Measurements from ENCODE around the gene CUL5. TPM values are rescaled to one million over a fixed set of nuclear protein-coding genes. Genes with fewer than 3 reads are reported as not detected.

The CUL5 gene
- total RNA-seq, 2 experiments from 2014 or later: 32.2 to 34.6 TPM

DNA sequence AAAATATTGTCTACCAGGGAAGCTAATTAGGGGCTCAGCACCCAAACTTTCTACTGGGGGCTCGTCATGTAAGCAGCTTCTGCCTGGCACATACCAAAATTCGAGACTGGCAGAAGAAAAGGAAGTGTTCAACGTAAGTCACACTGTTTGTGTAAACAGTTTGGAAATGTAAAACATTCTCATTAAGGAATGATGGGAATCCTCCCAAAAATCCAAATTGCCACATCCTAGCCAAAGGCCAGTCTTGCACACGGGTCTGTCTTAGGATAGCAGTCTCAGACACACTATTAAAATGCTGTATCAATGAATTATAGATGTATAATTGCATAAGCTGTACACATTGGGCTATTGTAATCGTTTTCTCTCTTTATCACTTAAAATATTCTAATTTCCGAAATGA lies 28.9 kb downstream of the CUL5 start:
- no peak for DNase-seq
- ChIA-PET POLR2A (interaction anchor here (0.6 to 1.4 kb wide), 2 partner anchors 26 to 186 kb away, joined by 3 read pairs; no protein-coding TSS in a partner anchor), CTCF (interaction anchor here (0.9 to 1.2 kb wide), 3 partner anchors 10 to 60 kb away, joined by 3 to 4 read pairs (median 4); partner anchors contain the start of gene CUL5)
- Mint-ChIP-seq H3K4me1 (ENCODE audit: low read depth) (peaks cover 9% of the 10 kb centered on the region), H3K4me3 (no peak overlapping the region), H3K9me3 (no peaks in the 10 kb centered on the region), H3K36me3 (ENCODE audit: low read depth) (peaks cover 25% of the 10 kb centered on the region), H3K27ac (no peak overlapping the region), H3K27me3 (no peaks in the 10 kb centered on the region)
- TF ChIP-seq CTCF (IDR thresholded peaks at IDR 0.05): no peak
- ATAC-seq: no peak
- intact Hi-C loops (cut with micrococcal nuclease): no loop called here

DNA sequence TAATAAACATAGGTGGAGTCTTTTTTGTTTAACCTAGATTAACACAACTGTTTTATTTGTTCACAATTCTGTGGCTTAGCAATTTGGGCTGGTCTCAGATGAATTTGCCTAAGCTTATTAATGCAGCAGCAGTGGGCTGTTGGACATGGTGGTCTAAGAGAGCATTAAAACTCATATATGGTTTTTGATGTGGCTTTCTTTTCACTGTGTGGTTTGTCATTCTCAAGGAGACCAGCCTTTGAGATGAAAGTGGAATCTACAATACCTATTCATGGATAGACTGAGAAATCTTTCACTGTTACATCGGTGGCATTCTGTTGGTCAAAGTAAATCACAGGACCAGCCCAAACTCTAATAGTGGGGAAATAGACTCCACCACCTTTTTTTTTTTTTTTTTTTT lies 39.6 kb downstream of the CUL5 start:
- Mint-ChIP-seq H3K27me3 (no peaks in the 10 kb centered on the region), H3K4me1 (ENCODE audit: low read depth) (peaks cover 8% of the 10 kb centered on the region), H3K36me3 (ENCODE audit: low read depth) (peaks cover 16% of the 10 kb centered on the region), H3K4me3 (no peak overlapping the region), H3K9me3 (no peaks in the 10 kb centered on the region), H3K27ac (no peak overlapping the region)
- no peak for TF ChIP-seq CTCF (IDR thresholded peaks at IDR 0.05)
- ATAC-seq: no peak
- CTCF ChIA-PET: interaction anchor here (1.4 kb wide), 1 partner anchor 11 kb away, joined by 4 read pairs; no protein-coding TSS in a partner anchor
- DNase-seq: no peak
- intact Hi-C loops (cut with micrococcal nuclease): no loop called here
- POLR2A ChIA-PET: no interaction called here

DNA sequence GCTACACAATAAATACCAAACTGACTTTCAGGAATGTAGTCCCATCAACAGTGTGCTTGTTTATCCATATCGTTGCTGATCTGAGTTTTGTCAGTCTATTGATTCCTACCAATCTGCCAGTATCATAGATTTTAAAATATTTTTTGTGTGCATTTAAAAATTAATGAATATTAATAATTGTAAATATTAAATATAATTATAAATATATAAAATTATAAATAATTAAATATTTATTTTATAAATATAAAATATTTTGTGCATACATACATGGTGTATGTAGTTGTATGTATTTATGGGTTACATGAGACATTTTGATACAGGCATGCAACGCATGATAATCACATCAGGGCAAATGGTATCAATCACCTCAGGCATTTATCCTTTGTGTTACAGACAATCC lies 53.6 kb downstream of the CUL5 start:
- no peak for DNase-seq
- Mint-ChIP-seq H3K36me3 (ENCODE audit: low read depth) (peaks cover 44% of the 10 kb centered on the region), H3K27ac (no peak overlapping the region)

DNA sequence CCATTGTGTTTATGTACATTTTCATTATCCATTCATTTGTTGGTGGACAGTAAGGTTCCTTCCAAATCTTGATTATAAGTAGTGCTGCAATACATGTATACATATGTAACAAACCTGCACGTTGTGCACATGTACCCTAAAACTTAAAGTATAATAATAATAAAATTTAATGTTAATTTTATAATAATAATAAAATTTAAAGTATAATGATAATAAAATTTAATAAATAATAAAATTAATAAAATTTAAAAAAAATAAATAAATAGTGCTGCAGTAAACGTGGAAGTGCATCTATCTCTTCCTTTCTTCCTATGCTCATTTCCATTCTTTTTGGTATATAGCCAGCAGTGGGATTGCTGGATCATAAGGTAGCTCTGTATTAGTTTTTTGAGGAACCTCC lies 54.7 kb downstream of the CUL5 start:
- peaks cover 1% of the 10 kb centered on the region for H3K9me3 Mint-ChIP-seq
- H3K27me3 Mint-ChIP-seq: no peaks in the 10 kb centered on the region
- TF ChIP-seq CTCF (IDR thresholded peaks at IDR 0.05): no peak
- ChIA-PET CTCF (no interaction called here), POLR2A (no interaction called here)
- peaks cover 6% of the 10 kb centered on the region for H3K4me1 Mint-ChIP-seq (ENCODE audit: low read depth)
- H3K36me3 Mint-ChIP-seq (ENCODE audit: low read depth): peaks cover 40% of the 10 kb centered on the region
- DNase-seq (no peak), ATAC-seq (no peak)
- intact Hi-C loops (cut with micrococcal nuclease): no loop called here
- no peak overlapping the region for H3K27ac Mint-ChIP-seq
- H3K4me3 Mint-ChIP-seq: no peak overlapping the region

More for the DNA sequence above, 53.6 kb downstream of the CUL5 start:
- H3K4me1 Mint-ChIP-seq (ENCODE audit: low read depth): peaks cover 6% of the 10 kb centered on the region
- CTCF ChIA-PET: no interaction called here
- no peaks in the 10 kb centered on the region for H3K27me3 Mint-ChIP-seq
- peaks cover 1% of the 10 kb centered on the region for H3K9me3 Mint-ChIP-seq
- no peak overlapping the region for H3K4me3 Mint-ChIP-seq
- intact Hi-C loops (cut with micrococcal nuclease): no loop called here
- ATAC-seq: no peak
- POLR2A ChIA-PET: no interaction called here
- no peak for TF ChIP-seq CTCF (IDR thresholded peaks at IDR 0.05)

- CTCF ChIA-PET: interaction anchor here (1.3 to 1.5 kb wide), 2 partner anchors 28 to 70 kb away, joined by 3 to 4 read pairs; no protein-coding TSS in a partner anchor
- intact Hi-C loops (cut with micrococcal nuclease): no loop called here
- Mint-ChIP-seq H3K4me3 (no peak overlapping the region), H3K9me3 (no peaks in the 10 kb centered on the region), H3K4me1 (ENCODE audit: low read depth) (peaks cover 19% of the 10 kb centered on the region), H3K27me3 (no peaks in the 10 kb centered on the region), H3K36me3 (ENCODE audit: low read depth) (peaks cover 14% of the 10 kb centered on the region), H3K27ac (peak overlapping the region; percentile 65)
- peak; percentile 89 for ATAC-seq
- TF ChIP-seq CTCF (IDR thresholded peaks at IDR 0.05): no peak
- DNase-seq: no peak
- POLR2A ChIA-PET: no interaction called here
Measured at GRCh38 chr11:108069947-108070346, 61.2 kb downstream of the CUL5 start.

Data from activated CD8-positive, alpha-beta T cell treated with anti-CD3 and anti-CD28 coated beads for 36 hours (primary cell).